GM20000 (cell line): Measurements from ENCODE around the gene GRIN1.

Experiments used
- DNase-seq: peaks from one replicate; pipeline ENCODE4 v3.0.0; 2012; ENCODE audit warnings: low spot score
- CTCF ChIP-seq: IDR thresholded peaks from 2 replicates; pipeline ENCODE4 v1.5.1; 2012; ENCODE audit warnings: mild to moderate bottlenecking, control low read depth; ENCODE audit errors: extremely low read depth, missing control alignments

Gene GRIN1

DNA sequence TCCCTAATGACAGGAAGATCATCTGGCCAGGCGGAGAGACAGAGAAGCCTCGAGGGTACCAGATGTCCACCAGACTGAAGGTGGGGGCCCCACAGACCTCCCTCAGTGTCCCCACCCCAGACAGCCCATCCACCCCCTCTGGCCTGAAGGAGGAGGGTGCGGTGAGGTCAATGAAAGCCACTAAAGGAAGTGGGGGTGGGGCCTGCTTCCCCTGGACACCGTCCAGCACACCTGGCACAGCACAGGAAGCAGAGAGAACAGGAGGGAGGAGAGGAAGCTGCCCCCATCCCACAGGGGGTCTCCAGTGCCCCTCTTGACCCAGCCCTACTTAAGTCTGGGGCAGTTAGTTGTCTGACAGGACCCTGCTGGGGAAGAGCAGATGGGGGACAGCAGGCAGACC, 19.7 kb downstream of the GRIN1 start:
- no peak for DNase-seq
- TF ChIP-seq CTCF = no peak

DNA sequence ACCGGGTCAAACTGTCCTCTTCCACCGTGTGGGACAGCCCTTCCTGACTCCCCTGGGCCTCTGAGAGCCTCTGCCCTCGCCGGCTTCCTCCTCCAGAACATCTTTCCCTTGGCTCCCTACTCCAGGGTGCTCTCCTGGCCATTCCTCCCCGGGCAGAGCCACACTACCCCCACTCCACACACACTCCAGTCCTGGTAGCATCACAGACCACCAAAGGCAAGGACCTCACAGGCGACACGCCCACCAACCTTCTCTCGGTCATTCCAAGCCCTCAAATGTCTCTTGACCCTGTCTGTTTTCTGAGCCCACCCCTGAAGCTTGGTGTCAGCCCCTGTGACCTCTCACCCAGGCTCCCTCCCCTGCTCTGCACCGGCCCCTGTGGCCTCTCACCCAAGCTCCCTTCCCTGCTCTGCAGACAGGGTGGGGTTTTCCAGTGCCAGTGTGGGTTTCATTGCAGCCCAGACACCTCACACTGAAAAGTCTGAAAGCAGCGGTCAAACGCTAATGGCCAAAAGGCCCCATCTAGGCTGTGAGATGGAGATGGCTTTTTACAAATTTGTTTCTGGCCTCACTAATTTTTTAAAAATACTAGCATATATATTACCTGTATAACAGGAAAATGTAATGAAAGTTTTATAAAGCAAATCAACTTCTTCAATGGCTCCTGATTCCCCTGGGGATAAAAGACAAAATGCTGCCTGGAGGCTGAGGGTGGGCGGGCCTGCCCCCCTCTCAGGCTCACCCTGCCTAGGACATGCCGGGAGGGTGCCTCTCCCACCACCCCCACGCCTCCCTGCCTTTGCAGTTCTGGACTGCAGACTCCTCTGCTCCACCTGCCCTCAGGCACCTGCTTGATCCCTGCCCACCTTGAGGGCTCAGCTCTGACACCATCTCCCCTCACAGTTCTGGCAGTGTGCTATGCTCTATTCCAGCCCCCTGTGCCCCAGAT, 20.4 kb downstream of the GRIN1 start:
- no peak for DNase-seq
- no peak for TF ChIP-seq CTCF

- DNase-seq = no peak
- no peak for TF ChIP-seq CTCF
Observed at GRCh38 chr9:137160054-137160425, 21.1 kb downstream of the GRIN1 start.

DNA sequence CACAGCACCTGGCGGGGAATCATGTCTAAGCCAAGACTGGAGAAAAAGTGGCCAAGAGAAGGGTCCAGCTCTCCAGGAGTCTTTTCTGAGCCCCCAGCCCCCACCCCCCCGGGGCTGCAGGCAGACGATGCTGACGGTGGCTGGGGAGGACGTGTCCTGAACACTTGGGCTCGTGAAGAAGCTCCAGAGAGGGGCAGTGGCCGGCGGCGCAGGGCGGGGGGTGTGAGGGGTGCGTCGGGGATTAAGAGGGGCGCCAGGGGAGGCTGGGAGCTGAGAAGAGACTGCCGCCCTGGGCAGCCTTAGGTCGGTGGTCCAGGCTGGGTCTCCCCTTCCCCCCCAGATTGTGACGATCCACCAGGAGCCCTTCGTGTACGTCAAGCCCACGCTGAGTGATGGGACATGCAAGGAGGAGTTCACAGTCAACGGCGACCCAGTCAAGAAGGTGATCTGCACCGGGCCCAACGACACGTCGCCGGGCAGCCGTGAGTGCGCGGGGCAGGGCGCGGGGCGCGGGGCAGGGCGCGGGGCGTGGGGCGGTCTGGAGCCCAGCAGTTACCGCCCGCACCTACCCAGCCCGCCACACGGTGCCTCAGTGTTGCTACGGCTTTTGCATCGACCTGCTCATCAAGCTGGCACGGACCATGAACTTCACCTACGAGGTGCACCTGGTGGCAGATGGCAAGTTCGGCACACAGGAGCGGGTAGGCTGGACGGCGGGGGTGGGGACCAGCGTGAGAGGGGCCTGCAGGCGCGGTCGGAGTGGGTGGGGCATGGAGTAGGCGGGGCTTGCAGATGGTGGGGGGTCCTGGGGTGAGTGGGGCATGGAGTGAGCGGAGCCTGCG, 22.0 kb downstream of the GRIN1 start:
- no peak for TF ChIP-seq CTCF
- DNase-seq = no peak

- no peak for TF ChIP-seq CTCF
Observed at GRCh38 chr9:137161558-137162486, 22.9 kb downstream of the GRIN1 start.

GRCh38 chr9:137162505-137163364, 23.8 kb downstream of the GRIN1 start:
- no peak for TF ChIP-seq CTCF

More at GRCh38 chr9:137161558-137162486, 22.9 kb downstream of the GRIN1 start:
- DNase-seq = no peak

More at GRCh38 chr9:137162505-137163364, 23.8 kb downstream of the GRIN1 start:
- DNase-seq = peak; percentile 73
